ENCODE data around the gene TRPC3.

Gene TRPC3

DNA sequence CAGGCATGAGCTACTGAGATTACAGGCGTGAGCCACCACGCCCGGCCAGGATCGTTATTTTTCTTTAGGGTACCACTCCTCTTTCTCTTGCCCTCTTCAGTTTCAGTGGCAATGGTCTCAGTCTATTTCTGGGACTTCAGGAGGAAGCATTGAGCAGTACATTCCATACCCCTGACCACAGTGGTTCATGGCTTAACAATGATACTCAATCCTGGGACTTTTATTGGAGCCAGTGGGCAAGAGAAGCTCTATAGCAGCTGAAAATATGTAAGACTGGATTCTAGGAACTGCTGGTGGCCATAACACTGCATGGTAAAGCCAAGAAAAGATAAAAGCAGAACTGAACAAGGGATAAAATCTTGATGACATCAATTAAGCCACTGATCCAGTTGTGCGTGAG lies 122.3 kb downstream of the TRPC3 start:
- TF ChIP-seq, protein P1, sequence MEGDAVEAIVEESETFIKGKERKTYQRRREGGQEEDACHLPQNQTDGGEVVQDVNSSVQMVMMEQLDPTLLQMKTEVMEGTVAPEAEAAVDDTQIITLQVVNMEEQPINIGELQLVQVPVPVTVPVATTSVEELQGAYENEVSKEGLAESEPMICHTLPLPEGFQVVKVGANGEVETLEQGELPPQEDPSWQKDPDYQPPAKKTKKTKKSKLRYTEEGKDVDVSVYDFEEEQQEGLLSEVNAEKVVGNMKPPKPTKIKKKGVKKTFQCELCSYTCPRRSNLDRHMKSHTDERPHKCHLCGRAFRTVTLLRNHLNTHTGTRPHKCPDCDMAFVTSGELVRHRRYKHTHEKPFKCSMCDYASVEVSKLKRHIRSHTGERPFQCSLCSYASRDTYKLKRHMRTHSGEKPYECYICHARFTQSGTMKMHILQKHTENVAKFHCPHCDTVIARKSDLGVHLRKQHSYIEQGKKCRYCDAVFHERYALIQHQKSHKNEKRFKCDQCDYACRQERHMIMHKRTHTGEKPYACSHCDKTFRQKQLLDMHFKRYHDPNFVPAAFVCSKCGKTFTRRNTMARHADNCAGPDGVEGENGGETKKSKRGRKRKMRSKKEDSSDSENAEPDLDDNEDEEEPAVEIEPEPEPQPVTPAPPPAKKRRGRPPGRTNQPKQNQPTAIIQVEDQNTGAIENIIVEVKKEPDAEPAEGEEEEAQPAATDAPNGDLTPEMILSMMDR (IDR thresholded peaks at IDR 0.05; ENCODE audit: insufficient read depth, low read depth, low read length, missing control alignments): no peak
- no peak overlapping the region for H3K4me3 ChIP-seq (ENCODE audit: low read length)
- DNase-seq (ENCODE audit: low read depth): no peak

Data from epithelial cell of esophagus (primary cell).